Fibroblast of villous mesenchyme (primary cell): ENCODE data around the gene ZNF564. TPM values are rescaled to one million over a fixed set of nuclear protein-coding genes. Genes with fewer than 3 reads are reported as not detected.
"Not testable (repeated sequence)": the region's sequence is repeated elsewhere in the genome, so short reads cannot be mapped to it uniquely, and the experiment has no call there.

Experiments used
- DNase-seq: peaks from one replicate; pipeline ENCODE4 v3.0.0-alpha.2; 2010; ENCODE audit warnings: low read depth
- H3K4me3 ChIP-seq: 2 replicates; pipeline ENCODE4 v1.5.1; 2011; ENCODE audit warnings: low read depth, mild to moderate bottlenecking, low read length
- CTCF ChIP-seq: IDR thresholded peaks from 2 replicates; pipeline ENCODE4 v1.5.1; 2012; ENCODE audit warnings: low read depth, mild to moderate bottlenecking, low read length; ENCODE audit not compliant: insufficient read depth
- total RNA-seq: library from RNA; depleted of rRNA; stranded (reverse); fragments of >200 nt; gene quantifications from 2 replicates; pipeline ENCODE4 v1.2.3, GENCODE V29; 2012

Gene ZNF564
- total RNA-seq, 1 donor = 6.0 TPM

DNA sequence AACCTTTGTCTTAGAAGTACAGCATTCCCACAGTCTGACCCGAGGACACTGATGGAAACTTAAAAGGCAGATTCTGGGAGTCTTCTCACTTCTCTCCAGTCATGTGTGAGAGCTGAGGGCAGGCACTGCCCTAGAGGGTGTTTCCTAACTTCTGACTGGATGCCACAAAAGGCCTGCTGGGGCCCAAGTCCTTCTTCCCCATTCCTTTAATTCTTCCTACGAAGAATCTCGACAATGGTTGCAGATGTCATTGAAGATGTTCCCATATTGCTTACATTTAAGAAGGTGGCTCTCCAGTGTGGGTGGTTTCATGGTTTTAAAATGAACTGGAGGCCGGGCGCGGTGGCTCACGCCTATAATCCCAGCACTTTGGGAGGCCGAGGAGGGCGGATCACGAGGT is 27.4 kb upstream of the ZNF564 start:
- no peak overlapping the region for H3K4me3 ChIP-seq
- no peak for DNase-seq
- no peak for TF ChIP-seq CTCF

GRCh38 chr19:12574036-12574435 is 22.8 kb upstream of the ZNF564 start:
- DNase-seq = no peak
- TF ChIP-seq CTCF = no peak
- no peak overlapping the region for H3K4me3 ChIP-seq

DNA sequence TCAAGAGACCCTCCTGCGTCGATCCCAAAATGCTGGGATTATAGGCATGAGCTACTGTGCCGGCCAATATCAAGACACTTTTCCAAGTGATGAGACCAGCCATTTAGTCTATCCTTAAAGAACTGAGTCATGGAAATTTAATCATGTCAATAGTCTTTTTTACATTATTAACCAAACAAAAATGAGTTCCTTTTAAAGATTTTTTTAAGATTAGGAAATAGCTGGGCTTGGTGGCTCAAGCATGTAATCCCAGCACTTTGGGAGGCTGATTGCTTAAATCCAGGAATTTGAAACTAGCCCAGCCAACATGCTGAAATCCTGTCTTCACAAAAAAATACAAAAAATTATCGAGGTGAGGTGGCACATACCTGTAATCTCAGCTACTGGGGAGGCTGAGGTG is 16.7 kb upstream of the ZNF564 start:
- DNase-seq = peak; percentile 19
- no peak overlapping the region for H3K4me3 ChIP-seq
- TF ChIP-seq CTCF = no peak

- DNase-seq, H3K4me3 ChIP-seq: not testable (repeated sequence)
These were observed 15.1 kb upstream of the ZNF564 start for GRCh38 chr19:12566380-12566779.

DNA sequence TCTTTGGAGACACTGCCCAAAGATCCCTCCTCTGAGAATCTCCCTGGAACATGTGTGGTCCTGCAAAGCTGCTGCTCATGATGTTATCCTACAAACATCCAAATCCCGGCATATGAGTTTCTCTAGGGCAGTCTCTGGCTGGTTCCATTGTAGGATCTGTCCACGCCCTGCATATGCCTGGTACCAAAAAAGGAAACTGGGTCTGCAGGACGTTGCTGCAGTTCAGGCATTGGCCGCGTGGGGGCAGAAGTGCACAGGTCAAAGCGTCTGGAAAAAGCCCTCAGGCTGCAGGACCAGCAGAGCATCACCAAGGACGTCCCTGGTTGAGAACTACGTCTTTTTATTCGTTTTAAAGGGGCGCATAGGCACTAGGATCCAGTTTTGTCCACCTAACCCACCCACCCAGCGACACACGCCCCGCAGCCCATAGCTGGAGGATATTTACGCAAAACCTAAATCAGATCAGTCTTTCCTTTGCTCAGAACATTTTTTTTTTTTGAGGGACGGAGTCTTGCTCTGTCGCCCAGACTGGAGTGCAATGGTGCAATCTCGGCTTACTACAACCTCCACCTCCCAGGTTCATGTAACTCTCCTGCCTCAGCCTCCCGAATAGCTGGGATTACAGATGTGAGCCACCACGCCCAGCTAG is 12.9 kb upstream of the ZNF564 start:
- peak; percentile 87 for DNase-seq
- peak; percentile 97 for TF ChIP-seq CTCF
- no peak overlapping the region for H3K4me3 ChIP-seq

GRCh38 chr19:12555456-12555930 is 4.2 kb upstream of the ZNF564 start:
- DNase-seq = no peak
- H3K4me3 ChIP-seq = no peak overlapping the region
- TF ChIP-seq CTCF = no peak

- H3K4me3 ChIP-seq = no peak overlapping the region
- no peak for TF ChIP-seq CTCF
- DNase-seq = no peak
These were observed 4.4 kb downstream of the ZNF564 start for GRCh38 chr19:12546903-12547302.
